ENCODE data around the gene BRME1. TPM values are rescaled to one million over a fixed set of nuclear protein-coding genes. Genes with fewer than 3 reads are reported as not detected.
A peak's percentile ranks its signal among the peaks of the same experiment; 100 is the strongest.

Gene BRME1
- total RNA-seq, 1 experiment from 2014 or later: 1.7 TPM

DNA sequence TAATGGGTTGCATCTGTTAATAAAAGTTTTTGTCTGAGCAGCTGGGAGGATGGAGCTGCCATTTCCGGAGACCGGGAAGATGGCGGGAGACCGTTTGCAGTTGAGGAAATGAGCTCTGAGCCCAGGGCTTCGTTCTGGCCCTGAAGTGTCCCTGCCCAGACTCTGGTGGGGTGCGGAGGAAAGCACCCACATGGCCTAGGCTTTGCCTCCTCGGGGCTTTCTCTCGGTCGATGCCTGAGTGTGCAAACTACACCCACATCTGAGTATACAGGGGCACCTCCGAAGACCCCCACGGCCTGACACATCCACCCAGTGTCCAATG lies 44.6 kb downstream of the BRME1 start:
- intact Hi-C loops (cut with micrococcal nuclease): no loop called here
- ChIA-PET POLR2A (interaction anchor here (0.6 to 3.8 kb wide), 5 partner anchors 9 to 113 kb away, joined by 3 to 21 read pairs (median 3); a partner anchor contains a TSS), CTCF (interaction anchor here (1.1 to 3.1 kb wide), 9 partner anchors 9 to 264 kb away, joined by 3 to 33 read pairs (median 15); partner anchors contain the start of gene ZSWIM4), RAD21 (ENCODE audit: low non-redundant PET in 1 of 2, low total read pairs in 2 of 2, uncharacterized antibody in 2 of 2, unreplicated experiment in 2 of 2) (interaction anchor here (0.7 to 1.3 kb wide), 4 partner anchors 14 to 73 kb away, joined by 3 read pairs; no protein-coding TSS in a partner anchor)
- Histone ChIP-seq H3K27ac (ENCODE audit: low read depth, low read length) (peak overlapping the region; percentile 83), H3K9ac (ENCODE audit: low read length) (peak overlapping the region; percentile 73), H2AFZ (ENCODE audit: low read depth, low read length, poor library complexity, severe bottlenecking) (no peak overlapping the region), H3K36me3 (ENCODE audit: control insufficient read depth in 1 of 2, insufficient read depth in 2 of 2, low read length in 2 of 2) (no peaks in the 10 kb centered on the region), H3K27me3 (ENCODE audit: insufficient read depth, low read length) (no peaks in the 10 kb centered on the region), H3K9me2 (ENCODE audit: insufficient read depth) (no peaks in the 10 kb centered on the region), H3K4me2 (ENCODE audit: low read length) (peak overlapping the region; percentile 83), H3K4me3 (replicated peaks in 1 of 2; ENCODE audit: low read depth in 1 of 2, low read length in 2 of 2) (peak overlapping the region in 1 of 2 experiments; percentile 55; a peak in 2 of 4 replicates), H3K9me3 (ENCODE audit: control insufficient read depth in 1 of 2, insufficient read depth in 1 of 2, low read depth in 1 of 2, low read length in 2 of 2) (no peaks in the 10 kb centered on the region), H4K20me1 (ENCODE audit: insufficient read depth) (no peaks in the 10 kb centered on the region), H3K4me1 (ENCODE audit: control insufficient read depth in 1 of 2, insufficient read depth in 2 of 2, low read length in 2 of 2) (peaks cover 42 to 70% of the 10 kb centered on the region in 2 experiments), H3K79me2 (ENCODE audit: insufficient read depth, low read length) (no peaks in the 10 kb centered on the region)
- TF ChIP-seq ZNF274 (IDR thresholded peaks at IDR 0.05; ENCODE audit: low read depth, low read length): no peak
- TF ChIP-seq EZH2phosphoT487 (IDR thresholded peaks at IDR 0.05; ENCODE audit: borderline replicate concordance): no peak
- TF ChIP-seq POLR2AphosphoS5 (IDR thresholded peaks at IDR 0.05; ENCODE audit: low read depth, low read length): no peak
- no peak for TF ChIP-seq JUND (IDR thresholded peaks at IDR 0.05)
- no peak for TF ChIP-seq FOSL1 (IDR thresholded peaks at IDR 0.05; ENCODE audit: low read depth)
- ATAC-seq (no peak), DNase-seq (ENCODE audit: low read depth, low spot score) (no peak)
- no TSS peak for BruUV-seq (replicated peaks)

DNA sequence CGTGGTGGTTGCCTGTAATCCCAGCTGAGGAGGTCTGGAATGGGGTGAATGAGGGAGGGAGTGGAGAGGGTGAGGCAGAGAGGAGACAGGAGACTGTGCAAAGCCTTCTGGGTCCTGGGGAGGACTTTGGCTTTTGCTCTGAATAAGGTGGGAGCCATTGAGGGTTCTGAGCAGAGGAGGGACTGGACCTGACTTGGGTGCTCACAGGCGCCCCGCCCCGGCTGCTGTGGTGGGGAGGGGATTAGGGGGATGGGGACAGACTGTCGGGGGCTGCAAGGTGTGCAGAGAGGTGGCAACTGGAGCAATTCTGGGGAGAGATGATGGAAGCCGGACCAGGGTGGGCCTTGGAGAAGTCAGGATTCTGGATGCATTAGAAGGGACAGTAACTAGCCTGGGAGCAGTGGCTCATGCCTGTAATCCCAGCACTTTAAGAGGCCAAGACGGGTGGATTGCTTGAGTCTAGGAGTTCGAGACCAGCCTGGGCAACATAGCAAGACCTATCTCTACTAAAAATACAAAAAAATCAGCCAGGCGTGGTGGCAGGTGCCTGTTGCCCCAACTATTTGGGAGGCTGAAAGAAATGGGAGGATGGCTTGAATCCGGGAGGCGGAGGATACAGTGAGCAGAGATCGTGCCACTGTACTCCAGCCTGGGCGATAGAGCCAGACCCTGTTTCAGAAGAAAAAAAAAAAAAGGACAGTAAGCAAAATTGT lies 45.1 kb downstream of the BRME1 start:
- BruUV-seq (replicated peaks): no TSS peak
- Histone ChIP-seq H3K4me2 (ENCODE audit: low read length) (peak overlapping the region; percentile 83), H4K20me1 (ENCODE audit: insufficient read depth) (no peaks in the 10 kb centered on the region), H3K27me3 (ENCODE audit: insufficient read depth, low read length) (no peaks in the 10 kb centered on the region), H3K79me2 (ENCODE audit: insufficient read depth, low read length) (no peaks in the 10 kb centered on the region), H3K4me3 (replicated peaks in 1 of 2; ENCODE audit: low read depth in 1 of 2, low read length in 2 of 2) (no peak overlapping the region), H3K9ac (ENCODE audit: low read length) (peak overlapping the region; percentile 73; the same call in 1 of the 2 replicates), H3K36me3 (ENCODE audit: control insufficient read depth in 1 of 2, insufficient read depth in 2 of 2, low read length in 2 of 2) (no peaks in the 10 kb centered on the region), H3K4me1 (ENCODE audit: control insufficient read depth in 1 of 2, insufficient read depth in 2 of 2, low read length in 2 of 2) (peaks cover 45 to 68% of the 10 kb centered on the region in 2 experiments), H3K27ac (ENCODE audit: low read depth, low read length) (peak overlapping the region; percentile 83), H3K9me3 (ENCODE audit: control insufficient read depth in 1 of 2, insufficient read depth in 1 of 2, low read depth in 1 of 2, low read length in 2 of 2) (no peaks in the 10 kb centered on the region), H3K9me2 (ENCODE audit: insufficient read depth) (no peaks in the 10 kb centered on the region), H2AFZ (ENCODE audit: low read depth, low read length, poor library complexity, severe bottlenecking) (no peak overlapping the region)
- ATAC-seq (no peak), DNase-seq (ENCODE audit: low read depth, low spot score) (no peak)
- POLR2A ChIA-PET: interaction anchor here (0.6 to 3.8 kb wide), 7 partner anchors 8 to 113 kb away, joined by 3 to 29 read pairs (median 4); a partner anchor contains a TSS
- RAD21 ChIA-PET (ENCODE audit: low non-redundant PET in 1 of 2, low total read pairs in 2 of 2, uncharacterized antibody in 2 of 2, unreplicated experiment in 2 of 2): interaction anchor here in 1 of 2 experiments (0.5 to 0.7 kb wide), 2 partner anchors 20 to 21 kb away, joined by 3 read pairs; no protein-coding TSS in a partner anchor
- CTCF ChIA-PET: interaction anchor here (1.1 to 3.1 kb wide), 7 partner anchors 8 to 264 kb away, joined by 3 to 33 read pairs (median 15); partner anchors contain the start of gene ZSWIM4
- intact Hi-C loops (cut with micrococcal nuclease): no loop called here
- no peak for TF ChIP-seq POLR2AphosphoS5 (IDR thresholded peaks at IDR 0.05; ENCODE audit: low read depth, low read length)
- no peak for TF ChIP-seq ZFX (IDR thresholded peaks at IDR 0.05)
- TF ChIP-seq CEBPB (IDR thresholded peaks at IDR 0.05; ENCODE audit: low read depth): no peak
- no peak for TF ChIP-seq TCF7L2 (IDR thresholded peaks at IDR 0.05; ENCODE audit: borderline replicate concordance, extremely low read depth, insufficient read depth, insufficient read length)
- no peak for TF ChIP-seq RAD21 (IDR thresholded peaks at IDR 0.05; ENCODE audit: low read depth)
- TF ChIP-seq, protein P1, sequence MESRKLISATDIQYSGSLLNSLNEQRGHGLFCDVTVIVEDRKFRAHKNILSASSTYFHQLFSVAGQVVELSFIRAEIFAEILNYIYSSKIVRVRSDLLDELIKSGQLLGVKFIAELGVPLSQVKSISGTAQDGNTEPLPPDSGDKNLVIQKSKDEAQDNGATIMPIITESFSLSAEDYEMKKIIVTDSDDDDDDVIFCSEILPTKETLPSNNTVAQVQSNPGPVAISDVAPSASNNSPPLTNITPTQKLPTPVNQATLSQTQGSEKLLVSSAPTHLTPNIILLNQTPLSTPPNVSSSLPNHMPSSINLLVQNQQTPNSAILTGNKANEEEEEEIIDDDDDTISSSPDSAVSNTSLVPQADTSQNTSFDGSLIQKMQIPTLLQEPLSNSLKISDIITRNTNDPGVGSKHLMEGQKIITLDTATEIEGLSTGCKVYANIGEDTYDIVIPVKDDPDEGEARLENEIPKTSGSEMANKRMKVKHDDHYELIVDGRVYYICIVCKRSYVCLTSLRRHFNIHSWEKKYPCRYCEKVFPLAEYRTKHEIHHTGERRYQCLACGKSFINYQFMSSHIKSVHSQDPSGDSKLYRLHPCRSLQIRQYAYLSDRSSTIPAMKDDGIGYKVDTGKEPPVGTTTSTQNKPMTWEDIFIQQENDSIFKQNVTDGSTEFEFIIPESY (IDR thresholded peaks at IDR 0.05; ENCODE audit: extremely low read depth, insufficient replicate concordance, low read length): no peak
- no peak for TF ChIP-seq POLR2A (IDR thresholded peaks at IDR 0.05; ENCODE audit: borderline replicate concordance, extremely low read depth, insufficient read depth, insufficient read length)
- no peak for TF ChIP-seq SIN3A (IDR thresholded peaks at IDR 0.05; ENCODE audit: low read depth)
- no peak for TF ChIP-seq SP1 (IDR thresholded peaks at IDR 0.05; ENCODE audit: low read depth)
- TF ChIP-seq, protein P2, sequence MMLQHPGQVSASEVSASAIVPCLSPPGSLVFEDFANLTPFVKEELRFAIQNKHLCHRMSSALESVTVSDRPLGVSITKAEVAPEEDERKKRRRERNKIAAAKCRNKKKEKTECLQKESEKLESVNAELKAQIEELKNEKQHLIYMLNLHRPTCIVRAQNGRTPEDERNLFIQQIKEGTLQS (IDR thresholded peaks at IDR 0.05): no peak
- TF ChIP-seq, protein P3, sequence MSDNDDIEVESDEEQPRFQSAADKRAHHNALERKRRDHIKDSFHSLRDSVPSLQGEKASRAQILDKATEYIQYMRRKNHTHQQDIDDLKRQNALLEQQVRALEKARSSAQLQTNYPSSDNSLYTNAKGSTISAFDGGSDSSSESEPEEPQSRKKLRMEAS (IDR thresholded peaks at IDR 0.05): no peak
- TF ChIP-seq JUND (IDR thresholded peaks at IDR 0.05): no peak
- TF ChIP-seq CBX3 (IDR thresholded peaks at IDR 0.05; ENCODE audit: low read depth): no peak
- TF ChIP-seq EZH2 (IDR thresholded peaks at IDR 0.05): no peak
- TF ChIP-seq ZNF274 (IDR thresholded peaks at IDR 0.05; ENCODE audit: low read depth, low read length): no peak
- no peak for TF ChIP-seq EGR1 (IDR thresholded peaks at IDR 0.05; ENCODE audit: low read depth)
